Sigmoid colon (tissue), 4 donors: Measurements from ENCODE around the gene GRM8.

Experiments used
- EP300 ChIP-seq, 4 donors: sonication (generic); formaldehyde crosslinking; IDR thresholded peaks; one replicate each; pipeline ENCODE4 v1.6.1; 2017; ENCODE audit warnings: antibody characterized with exemption in 4 of 4
- POLR2A ChIP-seq, 2 donors: fragments of 450-650 bp; IDR thresholded peaks; one replicate each; pipeline ENCODE4 v1.6.1; 2016; ENCODE audit warnings: antibody characterized with exemption in 2 of 2, mild to moderate bottlenecking in 2 of 2, moderate library complexity in 2 of 2
- POLR2AphosphoS5 ChIP-seq, 4 donors: sonication (generic); formaldehyde crosslinking; IDR thresholded peaks; one replicate each; pipeline ENCODE4 v1.6.1; 2017; ENCODE audit warnings: antibody characterized with exemption in 4 of 4
- TF ChIP-seq, protein P1 (sequence below), 4 experiments: fragments of 450-650 bp in 3 of 4; fragments of 200-600 bp in 1 of 4; IDR thresholded peaks; one replicate each; pipeline ENCODE4 v1.5.1; 2016 to 2019; ENCODE audit warnings: antibody characterized with exemption in 4 of 4, mild to moderate bottlenecking in 3 of 4, moderate library complexity in 2 of 4

DNA sequence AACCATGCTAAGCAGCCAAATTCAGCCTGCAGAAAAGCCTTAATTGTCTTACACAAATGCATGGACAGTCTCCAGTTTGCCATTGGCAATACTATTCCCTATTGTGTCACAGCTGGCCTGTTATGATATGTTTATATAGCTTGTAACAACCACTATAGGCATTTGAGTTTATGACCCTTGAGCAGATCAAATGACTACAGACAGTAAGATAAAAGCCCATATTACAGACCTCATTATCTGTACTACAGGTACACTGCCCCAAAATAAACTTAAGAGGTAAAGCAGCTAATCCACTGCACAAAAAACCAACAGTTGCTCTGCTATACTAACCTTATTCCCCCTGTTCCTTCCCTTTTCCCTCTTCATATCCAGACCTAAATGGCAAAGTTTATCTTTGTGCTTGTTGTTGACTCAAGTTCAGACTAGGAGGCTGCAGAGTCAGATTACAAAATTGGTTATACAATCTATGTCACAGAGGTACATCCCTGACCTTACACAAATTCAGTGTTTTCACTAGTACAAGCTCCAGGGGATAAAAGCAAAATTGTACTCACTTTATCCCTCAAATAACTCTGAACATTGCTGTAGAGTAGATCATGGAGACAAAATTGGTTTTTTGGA, 218.4 kb downstream of the GRM8 start:
- TF ChIP-seq, protein P1, sequence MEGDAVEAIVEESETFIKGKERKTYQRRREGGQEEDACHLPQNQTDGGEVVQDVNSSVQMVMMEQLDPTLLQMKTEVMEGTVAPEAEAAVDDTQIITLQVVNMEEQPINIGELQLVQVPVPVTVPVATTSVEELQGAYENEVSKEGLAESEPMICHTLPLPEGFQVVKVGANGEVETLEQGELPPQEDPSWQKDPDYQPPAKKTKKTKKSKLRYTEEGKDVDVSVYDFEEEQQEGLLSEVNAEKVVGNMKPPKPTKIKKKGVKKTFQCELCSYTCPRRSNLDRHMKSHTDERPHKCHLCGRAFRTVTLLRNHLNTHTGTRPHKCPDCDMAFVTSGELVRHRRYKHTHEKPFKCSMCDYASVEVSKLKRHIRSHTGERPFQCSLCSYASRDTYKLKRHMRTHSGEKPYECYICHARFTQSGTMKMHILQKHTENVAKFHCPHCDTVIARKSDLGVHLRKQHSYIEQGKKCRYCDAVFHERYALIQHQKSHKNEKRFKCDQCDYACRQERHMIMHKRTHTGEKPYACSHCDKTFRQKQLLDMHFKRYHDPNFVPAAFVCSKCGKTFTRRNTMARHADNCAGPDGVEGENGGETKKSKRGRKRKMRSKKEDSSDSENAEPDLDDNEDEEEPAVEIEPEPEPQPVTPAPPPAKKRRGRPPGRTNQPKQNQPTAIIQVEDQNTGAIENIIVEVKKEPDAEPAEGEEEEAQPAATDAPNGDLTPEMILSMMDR (IDR thresholded peaks at IDR 0.05) = no peak
- no peak for TF ChIP-seq POLR2AphosphoS5 (IDR thresholded peaks at IDR 0.05)
- TF ChIP-seq POLR2A (IDR thresholded peaks at IDR 0.05) = no peak
- no peak for TF ChIP-seq EP300 (IDR thresholded peaks at IDR 0.05)
